HG03139 (cell line): ENCODE data around the gene SNX30.

Experiments used
- ATAC-seq: cut with Tn5 transposase; IDR thresholded peaks from one replicate; pipeline ENCODE4 v1.9.1; 2021; ENCODE audit not compliant: unreplicated experiment

Gene SNX30

GRCh38 chr9:112917047-112917986, 166.8 kb downstream of the SNX30 start:
- ATAC-seq, result no peak

GRCh38 chr9:112917987-112918362, 167.4 kb downstream of the SNX30 start:
- no peak for ATAC-seq

- no peak for ATAC-seq
Measured at GRCh38 chr9:112921549-112921948, 171.0 kb downstream of the SNX30 start.
